ENCODE measurements around the gene GPC6.
"Not testable (repeated sequence)": the region's sequence is repeated elsewhere in the genome, so short reads cannot be mapped to it uniquely, and the experiment has no call there.

Gene GPC6

DNA sequence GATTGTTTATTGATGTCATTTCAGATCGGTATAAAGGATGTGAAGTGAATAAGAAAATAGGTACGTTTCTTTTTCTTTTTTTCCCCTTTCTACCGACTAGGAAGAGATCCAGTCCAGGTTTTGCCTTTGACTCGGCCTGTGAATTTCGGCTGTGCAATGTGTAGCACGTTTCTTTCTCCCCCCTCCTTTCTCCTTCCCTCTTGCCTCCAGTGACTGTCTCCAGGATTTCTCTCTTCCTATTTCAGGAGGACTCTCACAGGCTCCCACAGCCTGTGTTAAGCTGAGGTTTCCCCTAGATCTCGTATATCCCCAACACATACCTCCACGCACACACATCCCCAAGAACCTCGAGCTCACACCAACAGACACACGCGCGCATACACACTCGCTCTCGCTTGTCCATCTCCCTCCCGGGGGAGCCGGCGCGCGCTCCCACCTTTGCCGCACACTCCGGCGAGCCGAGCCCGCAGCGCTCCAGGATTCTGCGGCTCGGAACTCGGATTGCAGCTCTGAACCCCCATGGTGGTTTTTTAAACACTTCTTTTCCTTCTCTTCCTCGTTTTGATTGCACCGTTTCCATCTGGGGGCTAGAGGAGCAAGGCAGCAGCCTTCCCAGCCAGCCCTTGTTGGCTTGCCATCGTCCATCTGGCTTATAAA is at the start of gene GPC6:
GPC6 (plus strand) TSS at position 185 of the 657 bp plus-strand sequence.
- Mint-ChIP-seq H3K9me3 (peaks cover 5% of the 10 kb centered on the region), H3K4me3 (no peak within 1 kb of the TSS), H3K4me1 (peaks cover 2% of the 10 kb centered on the region), H3K27ac (no peak within 1 kb of the TSS), H3K36me3 (ENCODE audit: low read depth) (no peaks in the 10 kb centered on the region), H3K27me3 (peaks cover 48% of the 10 kb centered on the region)
- ATAC-seq (no peak), DNase-seq (no peak)

DNA sequence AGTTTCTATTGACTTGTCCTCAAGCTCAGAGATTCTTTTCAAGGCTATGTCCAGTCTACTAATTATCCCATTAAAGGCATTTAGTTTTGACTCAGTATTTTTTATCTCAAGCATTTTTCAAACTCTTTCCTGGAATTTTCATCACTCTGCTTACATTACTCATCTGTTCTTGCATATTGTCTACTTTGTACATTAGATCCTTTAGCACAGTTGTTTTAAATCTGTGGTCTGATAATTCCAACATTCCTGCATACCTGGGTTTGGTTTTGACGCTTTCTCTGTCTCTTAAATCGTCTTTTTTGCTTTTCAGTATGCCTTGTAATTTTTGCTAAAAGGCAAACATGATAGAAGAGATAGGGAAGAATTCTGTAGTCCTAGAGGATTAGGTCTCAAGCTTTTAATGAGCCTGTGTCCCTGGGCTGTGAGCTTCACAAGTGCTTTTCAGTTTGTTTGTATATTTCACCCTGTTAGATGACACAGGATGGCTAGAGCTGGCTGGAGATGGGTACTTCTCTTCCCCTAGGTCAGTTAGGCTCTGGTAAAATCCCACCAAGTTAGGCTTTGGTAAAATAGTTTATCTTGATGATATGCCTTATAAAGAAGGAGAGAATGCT is 46.1 kb upstream of the GPC6 start:
- Mint-ChIP-seq H3K27me3 (peaks cover 2% of the 10 kb centered on the region), H3K4me3 (no peak overlapping the region), H3K36me3 (ENCODE audit: low read depth) (no peaks in the 10 kb centered on the region), H3K4me1 (no peaks in the 10 kb centered on the region), H3K27ac (no peak overlapping the region), H3K9me3 (peaks cover 5% of the 10 kb centered on the region)
- DNase-seq, result no peak
- ATAC-seq, result no peak

DNA sequence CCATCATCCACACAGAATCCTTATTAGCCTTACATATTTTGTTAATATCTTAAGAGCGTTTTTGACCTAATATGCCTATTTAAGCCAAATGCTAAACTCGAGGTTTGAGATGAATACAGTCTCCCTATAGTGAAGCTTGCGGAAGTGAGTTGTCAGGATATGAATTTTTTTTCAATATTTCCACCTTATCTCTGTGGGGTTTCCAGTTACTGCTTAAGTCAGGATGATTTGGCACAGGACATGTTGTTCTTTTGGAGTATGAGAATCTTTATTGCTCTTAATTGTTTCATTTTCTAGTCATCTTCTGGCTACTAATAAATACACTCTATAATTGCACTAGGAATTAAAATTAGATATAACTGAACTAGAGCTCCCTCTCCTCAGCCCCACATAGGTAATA is 44.2 kb upstream of the GPC6 start:
- Mint-ChIP-seq H3K36me3 (ENCODE audit: low read depth) (no peaks in the 10 kb centered on the region), H3K9me3 (no peaks in the 10 kb centered on the region), H3K4me3 (no peak overlapping the region), H3K4me1 (no peaks in the 10 kb centered on the region), H3K27me3 (peaks cover 2% of the 10 kb centered on the region), H3K27ac (no peak overlapping the region)
- ATAC-seq (no peak), DNase-seq (no peak)

DNA sequence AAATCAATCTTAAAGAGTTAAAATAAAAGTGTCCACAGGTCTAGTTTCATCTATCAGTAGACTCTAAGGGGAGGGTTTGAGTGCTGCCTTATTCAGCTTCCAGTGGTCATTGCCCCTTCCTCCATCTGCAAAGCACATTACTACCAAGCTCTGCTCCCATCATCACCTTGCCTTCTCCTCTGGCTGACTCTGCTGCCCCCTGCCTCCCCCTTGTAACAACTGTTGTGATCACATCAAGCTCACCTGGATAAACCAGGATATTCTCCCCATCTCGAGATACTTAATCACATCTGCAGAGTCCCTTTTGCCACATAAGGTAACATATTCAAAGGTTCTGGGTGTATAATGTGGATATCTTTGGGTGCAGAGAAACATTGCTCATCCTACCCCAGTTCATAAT is 43.3 kb upstream of the GPC6 start:
- Mint-ChIP-seq H3K36me3 (ENCODE audit: low read depth) (no peaks in the 10 kb centered on the region), H3K27ac (no peak overlapping the region), H3K4me1 (no peaks in the 10 kb centered on the region), H3K9me3 (no peaks in the 10 kb centered on the region), H3K4me3 (no peak overlapping the region), H3K27me3 (peaks cover 2% of the 10 kb centered on the region)
- ATAC-seq (no peak), DNase-seq (no peak)

DNA sequence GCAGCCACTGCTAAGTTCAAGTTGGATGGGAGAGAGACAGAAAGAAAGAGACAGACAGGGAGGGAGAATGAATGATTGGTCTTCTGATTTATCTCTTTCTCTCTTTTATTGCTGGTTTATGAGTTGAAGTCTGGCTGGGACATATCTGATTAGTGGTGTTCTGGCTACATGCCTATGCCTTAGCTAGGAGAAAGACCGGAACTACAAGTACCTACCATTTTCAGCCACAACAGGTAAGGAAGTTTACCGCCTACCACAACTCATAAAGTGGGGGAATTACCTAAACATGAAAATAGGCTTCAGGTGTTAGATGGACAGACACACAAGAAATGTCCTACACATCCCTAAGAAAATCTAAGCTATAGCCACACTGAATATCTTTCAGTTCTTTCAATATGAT is 36.6 kb upstream of the GPC6 start:
- H3K4me3 Mint-ChIP-seq, result no peak overlapping the region
- H3K9me3 Mint-ChIP-seq, result peaks cover 25% of the 10 kb centered on the region
- H3K27ac Mint-ChIP-seq, result no peak overlapping the region
- no peaks in the 10 kb centered on the region for H3K4me1 Mint-ChIP-seq
- ATAC-seq (no peak), DNase-seq (no peak)
- no peaks in the 10 kb centered on the region for H3K27me3 Mint-ChIP-seq
- H3K36me3 Mint-ChIP-seq (ENCODE audit: low read depth), result peaks cover 2% of the 10 kb centered on the region

DNA sequence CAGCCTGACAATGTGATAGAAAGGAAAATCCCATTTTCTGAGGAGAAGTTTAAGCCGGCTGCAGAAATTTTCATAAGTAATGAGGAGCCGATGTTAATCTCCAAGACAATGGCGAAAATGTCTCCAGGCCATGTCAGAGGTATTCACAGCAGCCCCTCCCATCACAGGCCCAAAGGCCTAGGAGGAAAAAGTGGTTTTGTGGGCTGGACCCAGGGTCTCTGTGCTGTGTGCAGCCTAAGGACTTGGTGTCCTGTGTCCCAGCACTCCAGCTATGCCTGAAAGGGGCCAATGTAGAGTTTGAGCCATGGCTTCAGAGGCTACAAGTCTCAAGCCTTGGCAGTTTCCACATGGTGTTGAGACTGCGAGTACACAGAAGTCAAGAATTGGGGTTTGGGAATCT is 32.9 kb upstream of the GPC6 start:
- no peaks in the 10 kb centered on the region for H3K4me1 Mint-ChIP-seq
- no peak overlapping the region for H3K4me3 Mint-ChIP-seq
- ATAC-seq (no peak), DNase-seq (no peak)
- no peak overlapping the region for H3K27ac Mint-ChIP-seq
- H3K36me3 Mint-ChIP-seq (ENCODE audit: low read depth), result peaks cover 2% of the 10 kb centered on the region
- H3K9me3 Mint-ChIP-seq, result peaks cover 34% of the 10 kb centered on the region
- H3K27me3 Mint-ChIP-seq, result no peaks in the 10 kb centered on the region

DNA sequence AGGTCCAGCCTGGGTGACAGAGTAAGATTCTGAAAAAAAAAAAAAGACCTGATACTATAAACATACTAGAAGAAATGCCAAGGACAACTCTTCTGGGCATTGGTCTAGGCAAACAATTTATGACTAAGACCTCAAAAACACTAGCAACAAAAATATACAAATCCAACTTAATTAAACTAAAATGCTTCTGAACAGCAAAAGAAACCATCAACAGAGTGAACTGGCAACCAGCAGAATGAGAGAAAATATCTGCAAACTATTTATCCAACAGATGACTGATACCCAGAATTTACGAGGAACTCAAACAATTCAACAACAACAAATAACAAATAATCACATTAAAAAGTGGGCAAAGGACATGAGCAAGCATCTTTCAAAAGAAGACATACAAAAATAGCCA is 26.8 kb upstream of the GPC6 start:
- Mint-ChIP-seq H3K36me3 (ENCODE audit: low read depth) (peaks cover under 1% of the 10 kb centered on the region), H3K9me3 (peaks cover 10% of the 10 kb centered on the region), H3K27ac (no peak overlapping the region), H3K4me3 (no peak overlapping the region), H3K4me1 (no peaks in the 10 kb centered on the region), H3K27me3 (no peaks in the 10 kb centered on the region)
- ATAC-seq (no peak), DNase-seq (no peak)

DNA sequence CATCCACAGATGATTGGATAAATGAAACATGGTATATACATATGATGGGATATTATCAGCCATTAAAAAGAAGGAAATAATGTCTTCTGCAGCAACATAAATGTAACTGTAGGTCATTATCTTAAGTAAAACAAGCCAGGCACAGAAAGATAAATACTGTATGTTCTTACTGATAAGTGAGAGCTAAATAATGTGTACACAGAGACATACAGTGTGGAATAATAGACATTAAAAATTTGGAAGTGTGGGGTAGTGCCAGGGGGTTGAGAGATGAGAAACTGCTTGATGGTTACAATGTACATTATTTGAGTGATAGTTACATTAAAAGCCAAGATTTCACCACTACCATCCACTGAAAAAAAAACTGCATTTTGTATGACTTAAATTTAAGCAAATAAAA is 26.0 kb upstream of the GPC6 start:
- Mint-ChIP-seq H3K4me1 (no peaks in the 10 kb centered on the region), H3K4me3 (no peak overlapping the region), H3K27me3 (no peaks in the 10 kb centered on the region), H3K9me3 (peaks cover 10% of the 10 kb centered on the region), H3K36me3 (ENCODE audit: low read depth) (no peaks in the 10 kb centered on the region), H3K27ac (no peak overlapping the region)
- no peak for DNase-seq
- no peak for ATAC-seq

DNA sequence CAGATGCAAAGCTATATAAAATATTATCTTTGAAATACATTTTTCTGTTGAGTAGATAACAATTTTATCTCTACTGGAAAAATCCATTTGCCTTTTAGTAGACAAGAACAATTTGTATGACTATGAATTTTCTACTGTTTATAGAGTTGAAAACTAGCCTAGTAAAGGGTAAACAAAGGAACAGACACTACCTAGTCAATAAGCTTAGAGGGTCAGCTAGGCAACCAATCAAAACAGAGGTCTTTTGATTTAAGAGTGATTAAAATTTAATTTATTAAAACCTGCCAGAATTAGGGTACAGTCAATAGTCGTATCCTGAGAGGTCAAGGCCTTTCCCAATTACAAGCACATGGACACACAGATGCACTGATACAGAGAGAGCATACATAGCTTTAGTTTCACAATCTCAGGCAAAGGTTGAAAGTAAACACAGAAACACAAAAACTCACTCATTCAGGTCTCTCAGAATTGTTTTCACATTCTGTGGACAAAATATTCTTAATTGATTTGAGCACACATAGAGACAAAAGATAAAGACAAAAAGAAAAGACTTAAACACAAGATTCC is 24.5 kb upstream of the GPC6 start:
- Mint-ChIP-seq H3K4me1 (no peaks in the 10 kb centered on the region), H3K36me3 (ENCODE audit: low read depth) (no peaks in the 10 kb centered on the region), H3K9me3 (peaks cover 10% of the 10 kb centered on the region), H3K27me3 (no peaks in the 10 kb centered on the region), H3K4me3 (no peak overlapping the region), H3K27ac (no peak overlapping the region)
- DNase-seq (no peak), ATAC-seq (no peak)

DNA sequence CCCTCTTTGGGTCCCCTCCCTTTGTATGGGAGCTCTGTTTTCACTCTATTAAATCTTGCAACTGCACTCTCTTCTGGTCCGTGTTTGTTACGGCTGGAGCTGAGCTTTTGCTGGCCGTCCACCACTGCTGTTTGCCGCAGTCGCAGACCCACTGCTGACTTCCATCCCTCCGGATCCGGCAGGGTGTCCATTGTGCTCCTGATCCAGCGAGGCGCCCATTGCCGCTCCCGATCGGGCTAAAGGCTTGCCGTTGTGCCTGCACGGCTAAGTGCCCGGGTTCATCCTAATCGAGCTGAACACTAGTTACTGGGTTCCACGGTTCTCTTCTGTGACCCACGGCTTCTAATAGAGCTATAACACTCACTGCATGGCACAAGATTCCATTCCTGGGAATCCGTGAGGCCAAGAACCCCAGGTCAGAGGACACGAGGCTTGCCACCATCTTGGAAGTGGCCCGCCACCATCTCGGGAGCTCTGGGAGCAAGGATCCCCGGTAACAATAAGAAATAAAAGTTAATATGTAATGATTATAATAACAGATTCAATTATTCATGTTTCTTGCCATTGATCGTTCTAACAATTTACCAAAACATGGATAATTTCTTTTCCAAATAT is 19.7 kb upstream of the GPC6 start:
- not testable (repeated sequence) for H3K9me3 Mint-ChIP-seq; H3K27me3 Mint-ChIP-seq; H3K4me3 Mint-ChIP-seq; DNase-seq; H3K36me3 Mint-ChIP-seq (ENCODE audit: low read depth); H3K27ac Mint-ChIP-seq; ATAC-seq; H3K4me1 Mint-ChIP-seq

DNA sequence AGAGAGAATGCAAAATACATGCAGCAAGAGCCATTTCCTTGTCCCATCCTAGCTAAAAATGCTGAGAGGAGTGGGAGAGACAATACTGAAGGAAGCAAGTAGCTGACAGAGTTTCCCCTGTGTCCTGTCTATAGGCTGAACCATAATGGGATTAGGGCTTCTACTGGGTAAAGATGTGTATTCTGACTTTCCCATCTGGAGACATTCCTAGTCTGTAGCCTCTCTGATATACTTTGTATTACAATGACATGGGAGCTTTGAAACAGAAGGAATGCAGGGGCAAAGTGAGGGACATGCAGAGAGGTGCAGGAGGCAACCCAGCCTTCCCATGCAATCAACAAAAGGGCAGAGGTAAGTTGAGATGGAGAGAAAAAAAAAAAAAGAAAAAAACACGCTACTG is 10.5 kb upstream of the GPC6 start:
- no peak overlapping the region for H3K4me3 Mint-ChIP-seq
- peaks cover 15% of the 10 kb centered on the region for H3K9me3 Mint-ChIP-seq
- ATAC-seq (no peak), DNase-seq (no peak)
- H3K4me1 Mint-ChIP-seq, result no peaks in the 10 kb centered on the region
- no peaks in the 10 kb centered on the region for H3K27me3 Mint-ChIP-seq
- H3K36me3 Mint-ChIP-seq (ENCODE audit: low read depth), result no peaks in the 10 kb centered on the region
- no peak overlapping the region for H3K27ac Mint-ChIP-seq

DNA sequence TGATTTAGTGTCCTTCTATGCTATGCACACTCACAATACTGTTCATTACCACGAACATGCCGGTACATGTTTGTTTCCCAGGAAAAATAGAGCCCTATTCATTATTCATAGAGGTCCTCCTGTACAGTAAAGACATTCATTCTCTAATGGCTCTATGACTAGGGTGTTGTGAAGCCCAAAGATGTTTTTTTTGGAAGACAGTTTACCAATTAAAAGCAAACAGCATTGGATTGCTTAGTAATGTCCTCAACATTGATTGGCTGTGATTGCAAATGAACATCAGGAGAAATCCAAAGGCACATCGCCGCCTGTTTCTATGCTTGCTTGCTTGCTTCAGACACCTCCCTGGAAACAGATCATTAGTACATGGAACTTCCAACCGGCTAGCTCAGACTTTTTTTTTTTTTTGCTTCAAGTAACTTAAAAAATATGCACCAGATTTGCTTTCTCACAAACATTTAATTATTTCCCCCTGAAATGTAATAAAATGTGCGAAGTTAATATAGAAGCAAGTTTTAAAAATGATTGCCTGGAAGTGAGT is 8.8 kb upstream of the GPC6 start:
- Mint-ChIP-seq H3K36me3 (ENCODE audit: low read depth) (no peaks in the 10 kb centered on the region), H3K27ac (no peak overlapping the region), H3K4me1 (no peaks in the 10 kb centered on the region), H3K27me3 (peaks cover 2% of the 10 kb centered on the region), H3K9me3 (peaks cover 8% of the 10 kb centered on the region), H3K4me3 (no peak overlapping the region)
- ATAC-seq, result no peak
- DNase-seq, result no peak

DNA sequence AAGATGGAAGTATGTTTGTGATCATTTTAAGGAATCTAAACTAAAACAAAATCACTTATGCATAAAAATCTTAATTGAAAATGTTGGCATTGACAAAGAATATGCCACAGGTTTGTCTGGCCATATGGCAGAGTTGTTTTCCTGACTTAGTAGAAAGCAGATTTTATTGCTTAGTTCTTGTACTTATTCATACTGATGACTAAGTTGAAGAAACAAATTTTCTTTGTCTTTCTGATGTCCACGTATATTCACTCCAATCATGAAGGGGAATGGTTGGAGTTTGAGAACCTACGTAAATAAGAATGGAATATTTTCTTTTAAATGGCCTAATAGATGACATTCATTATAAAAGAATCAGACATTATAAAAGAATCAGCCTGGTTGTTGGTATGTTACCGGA is 8.0 kb upstream of the GPC6 start:
- Mint-ChIP-seq H3K36me3 (ENCODE audit: low read depth) (no peaks in the 10 kb centered on the region), H3K4me3 (no peak overlapping the region), H3K4me1 (no peaks in the 10 kb centered on the region), H3K27me3 (peaks cover 2% of the 10 kb centered on the region), H3K27ac (no peak overlapping the region), H3K9me3 (peaks cover 5% of the 10 kb centered on the region)
- no peak for ATAC-seq
- no peak for DNase-seq

DNA sequence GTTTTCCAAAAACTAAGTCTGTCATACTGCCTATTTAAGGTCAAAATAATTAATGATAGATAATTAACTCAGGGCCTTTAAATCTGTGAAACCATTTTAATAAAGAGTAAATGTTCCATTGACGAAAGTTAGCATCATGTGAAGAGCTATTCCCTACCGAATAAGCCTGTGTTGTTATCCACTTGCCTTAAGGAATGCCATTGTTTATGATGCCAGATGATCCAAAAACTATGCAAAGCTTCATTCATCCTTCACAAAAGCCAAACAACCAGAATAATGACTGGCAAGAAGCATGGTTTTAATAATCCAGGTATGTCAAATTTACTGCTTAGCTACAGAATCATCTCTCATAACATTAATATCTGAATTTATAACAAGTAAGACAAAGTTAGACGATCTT is 6.5 kb upstream of the GPC6 start:
- no peak overlapping the region for H3K4me3 Mint-ChIP-seq
- DNase-seq (no peak), ATAC-seq (no peak)
- no peak overlapping the region for H3K27ac Mint-ChIP-seq
- peaks cover 5% of the 10 kb centered on the region for H3K27me3 Mint-ChIP-seq
- H3K9me3 Mint-ChIP-seq, result peaks cover 5% of the 10 kb centered on the region
- no peaks in the 10 kb centered on the region for H3K4me1 Mint-ChIP-seq
- H3K36me3 Mint-ChIP-seq (ENCODE audit: low read depth), result no peaks in the 10 kb centered on the region

DNA sequence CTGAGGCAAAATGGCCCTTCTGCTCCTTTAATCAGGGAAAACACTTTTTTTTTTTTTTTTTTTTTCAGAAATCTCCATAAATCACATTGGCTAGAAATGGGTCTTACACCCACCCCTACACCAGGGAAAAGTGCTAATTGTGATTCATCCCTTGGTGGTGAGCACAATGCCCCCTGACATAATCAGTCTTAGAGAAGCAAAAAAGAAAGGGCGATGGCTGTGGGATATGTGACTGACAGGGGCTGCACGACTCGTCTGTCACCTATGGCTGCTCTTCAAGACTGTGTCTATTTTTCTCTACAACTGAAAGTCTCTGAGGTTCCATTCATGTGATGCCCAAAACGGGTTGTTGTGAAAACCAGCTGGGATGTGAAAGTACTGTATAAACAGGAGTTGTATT is 3.6 kb upstream of the GPC6 start:
- no peaks in the 10 kb centered on the region for H3K36me3 Mint-ChIP-seq (ENCODE audit: low read depth)
- peaks cover 2% of the 10 kb centered on the region for H3K4me1 Mint-ChIP-seq
- DNase-seq, result no peak
- peaks cover 5% of the 10 kb centered on the region for H3K9me3 Mint-ChIP-seq
- no peak overlapping the region for H3K4me3 Mint-ChIP-seq
- H3K27ac Mint-ChIP-seq, result no peak overlapping the region
- ATAC-seq, result no peak
- peaks cover 23% of the 10 kb centered on the region for H3K27me3 Mint-ChIP-seq

Data from activated naive CD8-positive, alpha-beta T cell treated with anti-CD3 and anti-CD28 coated beads, Interleukin-2, amount 50 U/mL, for 24 hours (primary cell).